GM23338 (cell line): ENCODE data around the gene MAP1B. TPM values are rescaled to one million over a fixed set of nuclear protein-coding genes. Genes with fewer than 3 reads are reported as not detected.

Experiments
- ATAC-seq: fragments of 200-7000 bp; cut with Tn5 transposase; 3 replicates; pipeline ENCODE4 v1.9.1; 2020
- DNase-seq: peaks from one replicate; pipeline ENCODE4 v3.0.0-alpha.2; 2015; ENCODE audit warnings: low spot score
- H2AFZ ChIP-seq: fragments of 200-600 bp; sonication (generic); 2 replicates; pipeline ENCODE4 v1.8.0; 2016; ENCODE audit warnings: antibody characterized with exemption, mild to moderate bottlenecking, moderate library complexity
- H3F3A ChIP-seq: fragments of 200-600 bp; sonication (generic); replicated peaks from 2 replicates; pipeline ENCODE4 v1.8.0; 2017; ENCODE audit warnings: antibody characterized with exemption, mixed run types, low read depth
- H3K27ac ChIP-seq: fragments of 200-600 bp; sonication (generic); 2 replicates; pipeline ENCODE4 v1.6.1; 2016; ENCODE audit warnings: low read depth
- H3K27me3 ChIP-seq: fragments of 200-600 bp; sonication (generic); 2 replicates; pipeline ENCODE4 v1.8.0; 2016; ENCODE audit warnings: mild to moderate bottlenecking, mixed run types, moderate library complexity; ENCODE audit not compliant: insufficient read depth
- H3K36me3 ChIP-seq: fragments of 200-600 bp; sonication (generic); 2 replicates; pipeline ENCODE4 v1.8.0; 2016; ENCODE audit warnings: mild to moderate bottlenecking; ENCODE audit not compliant: insufficient read depth
- H3K4me1 ChIP-seq: fragments of 200-600 bp; sonication (generic); 2 replicates; pipeline ENCODE4 v1.8.0; 2016; ENCODE audit warnings: mild to moderate bottlenecking, moderate library complexity; ENCODE audit not compliant: insufficient read depth
- H3K4me2 ChIP-seq: fragments of 200-600 bp; sonication (generic); 2 replicates; pipeline ENCODE4 v1.7.1; 2017; ENCODE audit warnings: mixed run types
- H3K4me3 ChIP-seq: fragments of 200-600 bp; sonication (generic); 2 replicates; pipeline ENCODE4 v1.6.1; 2016; ENCODE audit warnings: mixed run types
- H3K79me2 ChIP-seq: fragments of 200-600 bp; sonication (generic); replicated peaks from 2 replicates; pipeline ENCODE4 v1.8.0; 2017; ENCODE audit warnings: mild to moderate bottlenecking; ENCODE audit not compliant: insufficient read depth
- H3K9me2 ChIP-seq: fragments of 200-600 bp; sonication (generic); 2 replicates; pipeline ENCODE4 v1.8.0; 2017; ENCODE audit not compliant: insufficient read depth
- H4K20me1 ChIP-seq: fragments of 200-600 bp; sonication (generic); replicated peaks from 2 replicates; pipeline ENCODE4 v1.8.0; 2017; ENCODE audit warnings: mild to moderate bottlenecking; ENCODE audit not compliant: insufficient read depth
- H3K27ac Mint-ChIP-seq: 2 replicates; pipeline ENCODE4 v1.8.0; 2020; ENCODE audit warnings: inconsistent platforms, mild to moderate bottlenecking, moderate library complexity, mixed read lengths
- H3K27me3 Mint-ChIP-seq: 3 replicates; pipeline ENCODE4 v1.8.0; 2022; ENCODE audit warnings: low read depth, mild to moderate bottlenecking, moderate library complexity, mixed read lengths, inconsistent platforms; ENCODE audit not compliant: insufficient read depth, poor library complexity
- H3K36me3 Mint-ChIP-seq: 3 replicates; pipeline ENCODE4 v1.8.0; 2021; ENCODE audit warnings: low read depth, mild to moderate bottlenecking, inconsistent platforms, moderate library complexity, mixed read lengths
- H3K4me1 Mint-ChIP-seq: 3 replicates; pipeline ENCODE4 v1.8.0; 2020; ENCODE audit warnings: mild to moderate bottlenecking, inconsistent platforms, mixed read lengths
- H3K4me3 Mint-ChIP-seq: 3 replicates; pipeline ENCODE4 v1.8.0; 2021; ENCODE audit warnings: moderate library complexity, mild to moderate bottlenecking, inconsistent platforms, mixed read lengths
- H3K9me3 Mint-ChIP-seq: 3 replicates; pipeline ENCODE4 v1.8.0; 2020; ENCODE audit warnings: moderate library complexity, mild to moderate bottlenecking, inconsistent platforms, mixed read lengths
- CREB1 ChIP-seq: fragments of 250-450 bp; sonication (Bioruptor Pico); IDR thresholded peaks from 2 replicates; pipeline ENCODE4 v1.5.0; 2020; ENCODE audit warnings: low read depth, mild to moderate bottlenecking, moderate library complexity
- CTCF ChIP-seq, 2 experiments: fragments of 200-600 bp in 1 of 2; sonication (generic) in 1 of 2; conservative IDR thresholded peaks; 2 replicates each; pipeline versions ENCODE4 v1.5.1 to v1.6.1; 2016 to 2017; ENCODE audit warnings: antibody characterized with exemption in 2 of 2, low read depth in 2 of 2, mild to moderate bottlenecking in 2 of 2, moderate library complexity in 1 of 2
- ETS1 ChIP-seq: IDR thresholded peaks from 2 replicates; pipeline ENCODE4 v1.6.1; 2016; ENCODE audit warnings: antibody characterized with exemption
- EZH2 ChIP-seq: fragments of 200-600 bp; sonication (generic); IDR thresholded peaks from one replicate; pipeline ENCODE4 v1.8.0; 2017; ENCODE audit warnings: antibody characterized with exemption, mild to moderate bottlenecking, low read depth; ENCODE audit not compliant: unreplicated experiment
- EZH2phosphoT487 ChIP-seq: fragments of 200-600 bp; sonication (generic); IDR thresholded peaks from one replicate; pipeline ENCODE4 v1.8.1; 2018; ENCODE audit warnings: antibody characterized with exemption; ENCODE audit not compliant: unreplicated experiment
- JUNB ChIP-seq: IDR thresholded peaks from one replicate; pipeline ENCODE4 v1.6.1; 2016; ENCODE audit warnings: antibody characterized with exemption; ENCODE audit not compliant: unreplicated experiment
- NANOG ChIP-seq: IDR thresholded peaks from 2 replicates; pipeline ENCODE4 v1.6.1; 2016; ENCODE audit warnings: antibody characterized with exemption, borderline replicate concordance
- REST ChIP-seq: IDR thresholded peaks from one replicate; pipeline ENCODE4 v1.6.1; 2018; ENCODE audit warnings: antibody characterized with exemption; ENCODE audit not compliant: unreplicated experiment
- STAT1 ChIP-seq: IDR thresholded peaks from one replicate; pipeline ENCODE4 v1.6.1; 2016; ENCODE audit warnings: antibody characterized with exemption; ENCODE audit not compliant: unreplicated experiment
- ZNF114 ChIP-seq: fragments of 250-450 bp; sonication (Bioruptor Pico); IDR thresholded peaks from 2 replicates; pipeline ENCODE4 v1.5.0; 2020; ENCODE audit warnings: mild to moderate bottlenecking, moderate library complexity
- ZNF331 ChIP-seq: fragments of 250-450 bp; sonication (Bioruptor Pico); IDR thresholded peaks from 2 replicates; pipeline ENCODE4 v1.5.0; 2020; ENCODE audit warnings: low read depth, mild to moderate bottlenecking, moderate library complexity
- ZNF462 ChIP-seq: fragments of 250-450 bp; sonication (Bioruptor Pico); IDR thresholded peaks from 2 replicates; pipeline ENCODE4 v1.5.0; 2020; ENCODE audit warnings: mild to moderate bottlenecking, moderate library complexity
- polyA plus RNA-seq: library from polyadenylated mRNA; unstranded; fragments of >200 nt; fragmentation: Nextera tagmentation; extraction: Ambion mirVana; gene quantifications from 2 replicates; pipeline ENCODE4 v1.2.1, GENCODE V29; 2016
- total RNA-seq: library from RNA; depleted of rRNA; stranded (reverse); fragments of >200 nt; shearing (Covaris generic); gene quantifications from 2 replicates; pipeline ENCODE4 v1.2.3, GENCODE V29; 2014

Gene MAP1B
- total and polyA plus RNA-seq, 2 experiments from 2014 or later, result 148 to 263 TPM

- H3K79me2 ChIP-seq, result peaks cover 35% of the 10 kb centered on the region
- H3K9me2 ChIP-seq, result no peaks in the 10 kb centered on the region
- H3K4me2 ChIP-seq, result no peak overlapping the region
- Mint-ChIP-seq H3K27ac (peak overlapping the region; percentile 43; the same call in 1 of the 2 replicates), H3K36me3 (peaks cover 4% of the 10 kb centered on the region; the same call in 2 of the 3 replicates), H3K4me3 (no peak overlapping the region), H3K27me3 (peaks cover 2% of the 10 kb centered on the region), H3K9me3 (no peaks in the 10 kb centered on the region), H3K4me1 (peaks cover 57% of the 10 kb centered on the region)
- ATAC-seq (no peak), DNase-seq (no peak)
- H2AFZ ChIP-seq, result no peak overlapping the region
- TF ChIP-seq JUNB (no peak), ZNF462 (no peak), ZNF331 (CRISPR knock-in tag) (no peak), REST (no peak), STAT1 (no peak), ZNF114 (CRISPR knock-in tag) (no peak), CREB1 (CRISPR knock-in tag) (no peak), CTCF (conservative IDR thresholded peaks at IDR 0.05; ENCODE audit: low read depth in 2 of 2) (no peak), EZH2 (no peak), ETS1 (no peak), NANOG (no peak), EZH2phosphoT487 (no peak)
- H4K20me1 ChIP-seq, result no peaks in the 10 kb centered on the region
- H3F3A ChIP-seq, result no peaks in the 10 kb centered on the region
- H3K36me3 ChIP-seq, result no peaks in the 10 kb centered on the region
- H3K4me1 ChIP-seq, result peaks cover 16% of the 10 kb centered on the region; the same call in 1 of the 2 replicates
- H3K27me3 ChIP-seq, result no peaks in the 10 kb centered on the region
- no peak overlapping the region for H3K4me3 ChIP-seq
- no peak overlapping the region for H3K27ac ChIP-seq
Observed at GRCh38 chr5:72246954-72247442, 139.7 kb downstream of the MAP1B start.
